T-helper 2 cell treated with Interferon-gamma antibody and Interleukin-4, amounts not matched to agents 5 μg/mL and 100 μg/mL, for 36 hours (primary cell): ENCODE measurements around the gene CCDC178.
"Not testable (repeated sequence)": the region's sequence is repeated elsewhere in the genome, so short reads cannot be mapped to it uniquely, and the experiment has no call there.

Experiments used
- DNase-seq: peaks from one replicate; pipeline ENCODE4 v3.0.0; 2021; ENCODE audit warnings: low spot score
- H3K27ac Mint-ChIP-seq: one replicate; pipeline ENCODE4 v1.8.0; 2021; ENCODE audit warnings: mild to moderate bottlenecking, mixed read lengths
- H3K27me3 Mint-ChIP-seq: one replicate; pipeline ENCODE4 v1.8.0; 2021; ENCODE audit warnings: low read depth, mixed read lengths
- H3K36me3 Mint-ChIP-seq: one replicate; pipeline ENCODE4 v1.8.0; 2021; ENCODE audit warnings: low read depth, mixed read lengths
- H3K4me1 Mint-ChIP-seq: one replicate; pipeline ENCODE4 v1.8.0; 2021; ENCODE audit warnings: low read depth, mixed read lengths
- H3K4me3 Mint-ChIP-seq: one replicate; pipeline ENCODE4 v1.8.0; 2022; ENCODE audit warnings: mild to moderate bottlenecking, moderate library complexity, mixed read lengths
- H3K9me3 Mint-ChIP-seq: one replicate; pipeline ENCODE4 v1.8.0; 2021; ENCODE audit warnings: mixed read lengths

CCDC178 gene

GRCh38 chr18:33231474-33232317, 208.8 kb downstream of the CCDC178 start:
- H3K4me3 Mint-ChIP-seq, result no peak overlapping the region
- no peaks in the 10 kb centered on the region for H3K27me3 Mint-ChIP-seq
- DNase-seq, result peak; percentile 10
- H3K36me3 Mint-ChIP-seq, result no peaks in the 10 kb centered on the region
- H3K4me1 Mint-ChIP-seq, result peaks cover 2% of the 10 kb centered on the region
- H3K27ac Mint-ChIP-seq, result no peak overlapping the region
- H3K9me3 Mint-ChIP-seq, result no peaks in the 10 kb centered on the region

- DNase-seq, result no peak
- H3K4me3 Mint-ChIP-seq, result no peak overlapping the region
- no peaks in the 10 kb centered on the region for H3K27me3 Mint-ChIP-seq
- H3K27ac Mint-ChIP-seq, result no peak overlapping the region
- no peaks in the 10 kb centered on the region for H3K9me3 Mint-ChIP-seq
- no peaks in the 10 kb centered on the region for H3K36me3 Mint-ChIP-seq
- no peaks in the 10 kb centered on the region for H3K4me1 Mint-ChIP-seq
Observed at GRCh38 chr18:33212363-33212762, 228.2 kb downstream of the CCDC178 start.

DNA sequence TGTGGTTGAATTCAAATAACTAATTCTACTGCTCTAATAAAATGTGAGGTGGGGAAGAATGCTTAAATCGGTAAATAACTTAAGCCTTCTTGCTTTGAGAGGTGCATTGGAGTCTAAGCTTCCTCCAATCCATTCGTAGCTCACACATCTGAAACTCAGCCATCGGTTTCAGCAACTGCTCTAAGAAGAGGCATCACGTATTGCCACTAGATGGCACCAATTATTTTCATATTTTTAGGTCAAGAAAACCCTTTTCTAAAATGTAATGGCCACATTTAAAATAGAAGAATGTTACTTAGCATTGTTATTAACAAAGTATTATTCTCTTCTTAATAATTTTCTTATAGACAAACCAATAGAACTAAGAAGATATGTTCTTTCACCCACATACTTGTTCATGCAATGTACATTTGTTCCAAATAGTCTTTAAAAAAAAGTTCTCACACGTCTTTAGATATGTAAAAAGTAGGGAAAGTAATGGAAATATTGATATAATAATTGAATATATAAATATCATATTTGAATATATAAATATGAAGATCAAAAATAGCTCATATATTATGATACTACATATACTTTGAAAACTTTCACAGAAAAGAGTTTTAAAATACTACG, 229.8 kb downstream of the CCDC178 start:
- no peaks in the 10 kb centered on the region for H3K4me1 Mint-ChIP-seq
- H3K27ac Mint-ChIP-seq, result no peak overlapping the region

DNA sequence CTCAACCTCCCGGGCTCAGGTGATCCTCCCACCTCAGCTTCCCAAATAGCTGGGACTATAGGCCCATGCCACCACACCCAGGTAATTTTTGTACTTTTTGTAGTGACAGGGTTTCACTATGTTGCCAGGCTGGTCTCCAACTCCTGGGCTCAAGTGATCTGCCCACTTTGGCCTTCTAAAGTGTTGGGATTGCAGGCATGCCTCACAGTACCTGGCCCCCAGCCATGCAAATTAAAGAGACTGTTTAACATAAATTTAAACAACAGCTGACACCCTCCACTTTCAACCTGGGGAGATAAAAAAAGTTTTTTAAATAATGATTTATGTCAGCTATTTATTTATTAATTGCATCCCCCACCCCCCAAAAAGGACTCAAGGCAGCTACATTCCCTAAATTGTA, 234.7 kb downstream of the CCDC178 start:
- Mint-ChIP-seq H3K4me1 (no peaks in the 10 kb centered on the region), H3K9me3 (peaks cover 4% of the 10 kb centered on the region), H3K27me3 (no peaks in the 10 kb centered on the region), H3K4me3 (no peak overlapping the region), H3K27ac (no peak overlapping the region), H3K36me3 (no peaks in the 10 kb centered on the region)
- DNase-seq, result no peak

More for the DNA sequence above, 229.8 kb downstream of the CCDC178 start:
- Mint-ChIP-seq H3K4me3 (no peak overlapping the region), H3K27me3 (no peaks in the 10 kb centered on the region), H3K36me3 (no peaks in the 10 kb centered on the region), H3K9me3 (no peaks in the 10 kb centered on the region)
- no peak for DNase-seq

DNA sequence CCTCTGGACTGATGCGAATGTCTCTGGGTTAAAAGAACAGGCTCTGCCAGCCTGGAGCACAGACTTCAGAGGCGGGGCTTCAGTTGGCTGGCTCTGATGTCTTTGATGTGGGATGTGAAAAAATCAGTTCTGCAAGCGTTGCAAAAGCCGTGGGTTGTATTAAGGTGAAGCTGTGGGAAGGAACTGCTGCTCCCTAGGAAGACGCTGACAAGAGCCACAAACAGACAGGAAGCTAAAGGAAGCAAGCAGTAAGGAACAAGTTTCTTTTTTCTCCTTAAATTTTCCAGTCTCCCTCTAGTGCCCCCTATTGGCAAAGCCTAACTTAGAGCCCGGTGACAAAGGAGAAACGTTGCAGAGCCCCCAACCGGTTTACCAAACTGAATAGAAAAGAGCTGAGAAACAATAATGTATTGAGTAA, 239.0 kb downstream of the CCDC178 start:
- DNase-seq, result no peak
- H3K9me3 Mint-ChIP-seq, result peaks cover 4% of the 10 kb centered on the region
- no peaks in the 10 kb centered on the region for H3K36me3 Mint-ChIP-seq
- H3K27me3 Mint-ChIP-seq, result no peaks in the 10 kb centered on the region
- no peak overlapping the region for H3K4me3 Mint-ChIP-seq
- H3K4me1 Mint-ChIP-seq, result no peaks in the 10 kb centered on the region
- no peak overlapping the region for H3K27ac Mint-ChIP-seq

DNA sequence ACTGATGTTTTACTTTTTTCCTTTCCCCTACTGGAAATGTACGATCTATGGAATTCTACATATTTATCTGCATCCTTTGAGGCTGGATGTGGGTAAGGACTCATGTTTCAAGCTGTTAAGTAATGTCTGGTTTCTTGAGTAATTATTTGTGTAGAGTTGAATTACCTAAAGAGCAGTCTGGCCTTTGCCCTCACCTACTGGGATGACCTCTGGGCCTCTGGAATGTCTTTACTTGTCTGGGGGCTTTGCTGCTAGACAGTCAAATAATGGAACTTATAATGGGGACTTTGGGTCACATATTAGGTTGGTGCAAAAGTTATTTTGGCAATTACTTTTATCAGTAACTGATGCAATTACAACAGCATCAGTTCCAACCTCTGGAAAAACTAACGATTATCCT, 244.7 kb downstream of the CCDC178 start:
- no peaks in the 10 kb centered on the region for H3K4me1 Mint-ChIP-seq
- H3K27ac Mint-ChIP-seq, result no peak overlapping the region
- no peaks in the 10 kb centered on the region for H3K9me3 Mint-ChIP-seq
- no peak for DNase-seq
- H3K36me3 Mint-ChIP-seq, result no peaks in the 10 kb centered on the region
- H3K27me3 Mint-ChIP-seq, result no peaks in the 10 kb centered on the region
- no peak overlapping the region for H3K4me3 Mint-ChIP-seq

DNA sequence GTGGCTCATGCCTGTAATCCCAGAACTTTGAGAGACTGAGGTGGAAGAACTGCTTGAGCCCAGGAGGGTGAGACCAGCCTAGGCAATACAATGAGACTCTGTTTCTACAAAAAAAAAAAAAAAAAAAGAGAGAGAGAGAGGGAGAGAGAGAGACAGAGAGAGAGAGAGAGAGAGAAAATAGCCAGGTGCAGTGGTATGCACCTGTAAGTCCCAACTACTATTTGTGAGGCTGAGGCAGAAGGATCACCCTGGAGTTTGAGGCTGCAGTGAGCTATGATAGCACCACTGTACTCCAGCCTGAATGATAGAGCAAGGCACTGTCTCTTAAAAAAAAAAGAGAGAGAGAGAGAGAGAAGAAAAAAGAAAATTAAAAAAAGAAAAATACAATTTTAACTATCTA, 245.7 kb downstream of the CCDC178 start:
- DNase-seq, result no peak
- Mint-ChIP-seq H3K27me3 (no peaks in the 10 kb centered on the region), H3K36me3 (no peaks in the 10 kb centered on the region), H3K4me1 (no peaks in the 10 kb centered on the region), H3K27ac (no peak overlapping the region), H3K9me3 (no peaks in the 10 kb centered on the region), H3K4me3 (no peak overlapping the region)

GRCh38 chr18:33184958-33185357, 255.6 kb downstream of the CCDC178 start:
- no peak for DNase-seq
- H3K27ac Mint-ChIP-seq, result no peak overlapping the region
- no peaks in the 10 kb centered on the region for H3K27me3 Mint-ChIP-seq
- H3K4me1 Mint-ChIP-seq, result no peaks in the 10 kb centered on the region
- H3K36me3 Mint-ChIP-seq, result no peaks in the 10 kb centered on the region
- no peak overlapping the region for H3K4me3 Mint-ChIP-seq
- no peaks in the 10 kb centered on the region for H3K9me3 Mint-ChIP-seq

GRCh38 chr18:33184175-33184574, 256.3 kb downstream of the CCDC178 start:
- Mint-ChIP-seq H3K4me1 (no peaks in the 10 kb centered on the region), H3K36me3 (no peaks in the 10 kb centered on the region), H3K27me3 (no peaks in the 10 kb centered on the region), H3K9me3 (no peaks in the 10 kb centered on the region), H3K4me3 (no peak overlapping the region), H3K27ac (no peak overlapping the region)
- no peak for DNase-seq

DNA sequence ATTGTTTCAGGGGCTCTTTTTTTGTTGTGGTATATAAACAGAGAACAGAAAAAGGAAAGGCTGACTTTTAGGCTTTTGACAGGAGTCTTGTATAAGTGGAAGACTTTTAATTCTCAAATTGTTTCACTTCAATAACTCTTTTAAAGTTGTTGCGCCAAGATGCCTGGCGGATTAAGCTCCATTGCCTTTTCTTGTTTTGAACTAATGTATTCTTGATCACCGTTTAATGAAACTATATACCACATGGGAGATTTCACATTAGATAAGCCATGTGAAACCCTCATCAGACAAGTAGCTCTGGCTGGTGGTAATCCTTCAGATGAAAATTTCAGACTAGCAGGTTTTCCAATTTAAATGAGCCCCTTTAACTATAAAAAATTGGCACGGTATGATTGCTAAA, 257.4 kb downstream of the CCDC178 start:
- no peak overlapping the region for H3K27ac Mint-ChIP-seq

DNA sequence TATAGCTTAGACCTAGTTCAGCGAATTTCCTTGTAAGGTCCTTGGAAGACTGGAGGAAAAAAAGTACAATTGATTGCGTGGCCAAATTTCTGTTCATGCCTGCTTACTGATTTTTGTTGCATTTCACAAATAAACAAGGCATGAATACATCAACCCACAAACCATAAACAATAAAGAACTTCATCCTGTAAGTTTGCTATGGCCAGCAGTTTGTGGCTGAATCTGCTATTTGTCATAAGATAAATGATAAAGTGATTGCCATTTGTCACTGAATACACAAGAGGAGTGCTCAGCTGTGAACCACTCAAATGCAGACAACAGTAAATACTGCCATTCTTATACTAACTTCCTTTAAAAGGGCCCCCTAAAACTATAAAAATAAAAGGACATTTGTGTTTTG, 259.5 kb downstream of the CCDC178 start:
- no peaks in the 10 kb centered on the region for H3K36me3 Mint-ChIP-seq
- H3K4me1 Mint-ChIP-seq, result no peaks in the 10 kb centered on the region
- no peak for DNase-seq
- H3K27ac Mint-ChIP-seq, result no peak overlapping the region
- no peaks in the 10 kb centered on the region for H3K9me3 Mint-ChIP-seq
- no peaks in the 10 kb centered on the region for H3K27me3 Mint-ChIP-seq
- H3K4me3 Mint-ChIP-seq, result no peak overlapping the region

More for the DNA sequence above, 257.4 kb downstream of the CCDC178 start:
- H3K36me3 Mint-ChIP-seq, result no peaks in the 10 kb centered on the region
- no peaks in the 10 kb centered on the region for H3K27me3 Mint-ChIP-seq
- no peak overlapping the region for H3K4me3 Mint-ChIP-seq
- no peaks in the 10 kb centered on the region for H3K4me1 Mint-ChIP-seq
- no peak for DNase-seq
- H3K9me3 Mint-ChIP-seq, result no peaks in the 10 kb centered on the region

DNA sequence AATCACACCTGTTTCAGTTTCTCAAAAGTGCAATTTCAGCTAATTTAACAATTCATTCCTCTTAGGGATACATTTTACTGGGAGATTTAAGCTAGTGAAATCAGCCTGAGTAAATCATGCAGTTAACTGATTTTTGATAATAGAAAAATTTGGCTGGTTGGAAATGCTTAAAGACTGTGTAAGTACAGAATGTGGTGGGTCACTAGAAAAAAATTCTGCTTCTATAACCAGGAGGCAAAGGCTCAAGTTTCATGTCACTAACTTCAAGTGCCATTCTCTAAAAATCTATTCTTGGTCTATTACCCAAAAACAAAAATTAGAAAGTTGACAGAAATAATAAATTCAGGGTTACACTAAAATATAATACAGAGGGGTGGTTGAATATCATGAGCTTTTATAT, 271.3 kb downstream of the CCDC178 start:
- H3K9me3 Mint-ChIP-seq, result peaks cover 12% of the 10 kb centered on the region

GRCh38 chr18:33164121-33164520, 276.4 kb downstream of the CCDC178 start:
- not testable (repeated sequence) for H3K27me3 Mint-ChIP-seq, H3K4me3 Mint-ChIP-seq, H3K36me3 Mint-ChIP-seq, H3K9me3 Mint-ChIP-seq, DNase-seq, H3K4me1 Mint-ChIP-seq, H3K27ac Mint-ChIP-seq

More for the DNA sequence above, 271.3 kb downstream of the CCDC178 start:
- no peaks in the 10 kb centered on the region for H3K36me3 Mint-ChIP-seq
- no peak overlapping the region for H3K4me3 Mint-ChIP-seq
- H3K27ac Mint-ChIP-seq, result no peak overlapping the region
- no peaks in the 10 kb centered on the region for H3K4me1 Mint-ChIP-seq
- no peak for DNase-seq
- no peaks in the 10 kb centered on the region for H3K27me3 Mint-ChIP-seq

DNA sequence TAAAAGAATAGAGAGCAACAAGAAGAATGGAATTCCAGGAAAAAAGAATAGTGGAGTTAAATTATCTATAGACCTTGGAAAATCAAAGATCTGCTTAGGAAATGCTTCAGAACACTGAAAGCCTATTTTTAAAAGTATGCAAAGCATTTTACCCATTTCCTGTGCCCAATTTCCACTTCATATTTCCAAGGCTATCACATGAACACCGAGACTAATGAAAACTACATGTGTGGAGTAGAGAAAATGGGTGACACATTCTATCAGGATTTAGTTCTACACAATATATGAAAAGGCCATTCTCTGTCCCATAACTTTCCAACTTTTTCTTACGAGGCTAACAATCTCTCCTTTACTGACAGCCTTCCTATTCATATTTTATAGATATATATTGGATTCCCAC, 279.4 kb downstream of the CCDC178 start:
- no peaks in the 10 kb centered on the region for H3K27me3 Mint-ChIP-seq
- H3K9me3 Mint-ChIP-seq, result peaks cover 5% of the 10 kb centered on the region
- no peaks in the 10 kb centered on the region for H3K36me3 Mint-ChIP-seq
- DNase-seq, result no peak
- no peak overlapping the region for H3K27ac Mint-ChIP-seq
- H3K4me3 Mint-ChIP-seq, result no peak overlapping the region
- no peaks in the 10 kb centered on the region for H3K4me1 Mint-ChIP-seq
